ENCODE results near the gene EDN1. TPM values are rescaled to one million over a fixed set of nuclear protein-coding genes. Genes with fewer than 3 reads are reported as not detected.

EDN1 gene
- total RNA-seq, 4 donors from 2014 or later = 3.6 to 23.2 (median 14.2) TPM

GRCh38 chr6:12333128-12333527 lies 43.0 kb downstream of the EDN1 start:
- in situ Hi-C loops (cut with MboI; ENCODE audit: low pct_ligation_motif_present in 1 of 4, low pct_unique_long_range_greater_than_20kb in 1 of 4, low sequenced_read_pairs in 3 of 4) = no loop called here
- TF ChIP-seq POLR2AphosphoS5 (IDR thresholded peaks at IDR 0.05) (no peak), EP300 (IDR thresholded peaks at IDR 0.05; ENCODE audit: low read depth) (no peak), POLR2A (IDR thresholded peaks at IDR 0.05) (no peak)
- Histone ChIP-seq H3K4me1 (peaks cover 4 to 40% (median 25%) of the 10 kb centered on the region in 4 donors), H3K9me3 (no peaks in the 10 kb centered on the region), H3K36me3 (no peaks in the 10 kb centered on the region), H3K27me3 (no peaks in the 10 kb centered on the region), H3K4me3 (no peak overlapping the region), H3K27ac (peak overlapping the region; percentile 78 to 85 (median 84))
- no peak for DNase-seq
- 81 to 100% methylated on average over 1 of the region's 1 CpG for WGBS, 2 donors (ENCODE audit: low coverage in 1 of 2)
- intact Hi-C loops (cut with DNase I; ENCODE audit: low total_unique reads) = no loop called here

GRCh38 chr6:12334526-12335130 lies 44.5 kb downstream of the EDN1 start:
- no peak for DNase-seq

GRCh38 chr6:12335131-12335527 lies 45.0 kb downstream of the EDN1 start:
- TF ChIP-seq POLR2AphosphoS5 (IDR thresholded peaks at IDR 0.05) (no peak), EP300 (IDR thresholded peaks at IDR 0.05; ENCODE audit: low read depth) (no peak), CTCF (IDR thresholded peaks at IDR 0.05) (no peak), POLR2A (IDR thresholded peaks at IDR 0.05) (no peak)
- no peaks in the 10 kb centered on the region for H3K36me3 ChIP-seq
- H3K27me3 ChIP-seq = no peaks in the 10 kb centered on the region
- 68 to 71% methylated on average over 1 of the region's 1 CpG for WGBS, 2 donors (ENCODE audit: low coverage in 1 of 2)
- H3K27ac ChIP-seq = no peak overlapping the region
- intact Hi-C loops (cut with DNase I; ENCODE audit: low total_unique reads) (no loop called here), in situ Hi-C loops (cut with MboI; ENCODE audit: low pct_ligation_motif_present in 1 of 4, low pct_unique_long_range_greater_than_20kb in 1 of 4, low sequenced_read_pairs in 3 of 4) (no loop called here)
- no peaks in the 10 kb centered on the region for H3K9me3 ChIP-seq
- no peak for DNase-seq
- no peak overlapping the region for H3K4me3 ChIP-seq
- H3K4me1 ChIP-seq = peaks cover 4 to 53% (median 33%) of the 10 kb centered on the region in 4 donors

More at GRCh38 chr6:12334526-12335130, 44.5 kb downstream of the EDN1 start:
- no peak overlapping the region for H3K27ac ChIP-seq
- TF ChIP-seq POLR2AphosphoS5 (IDR thresholded peaks at IDR 0.05) (no peak), CTCF (IDR thresholded peaks at IDR 0.05) (no peak), EP300 (IDR thresholded peaks at IDR 0.05; ENCODE audit: low read depth) (no peak), POLR2A (IDR thresholded peaks at IDR 0.05) (no peak)
- intact Hi-C loops (cut with DNase I; ENCODE audit: low total_unique reads) (no loop called here), in situ Hi-C loops (cut with MboI; ENCODE audit: low pct_ligation_motif_present in 1 of 4, low pct_unique_long_range_greater_than_20kb in 1 of 4, low sequenced_read_pairs in 3 of 4) (no loop called here)
- peaks cover 4 to 53% (median 32%) of the 10 kb centered on the region in 4 donors for H3K4me1 ChIP-seq
- no peaks in the 10 kb centered on the region for H3K36me3 ChIP-seq
- no peaks in the 10 kb centered on the region for H3K27me3 ChIP-seq
- WGBS, 2 donors (ENCODE audit: low coverage in 1 of 2) = 61% methylated on average over 4 of the region's 4 CpGs; no CpG with 5 or more reads in 1 of the 2 donors
- H3K4me3 ChIP-seq = no peak overlapping the region
- no peaks in the 10 kb centered on the region for H3K9me3 ChIP-seq

- in situ Hi-C loops (cut with MboI; ENCODE audit: low pct_ligation_motif_present in 1 of 4, low pct_unique_long_range_greater_than_20kb in 1 of 4, low sequenced_read_pairs in 3 of 4) (no loop called here), intact Hi-C loops (cut with DNase I; ENCODE audit: low total_unique reads) (no loop called here)
- H3K4me1 ChIP-seq = peaks cover 4 to 53% (median 33%) of the 10 kb centered on the region in 4 donors
- 35% methylated on average over 1 of the region's 1 CpG; no CpG with 5 or more reads in 1 of the 2 donors for WGBS, 2 donors (ENCODE audit: low coverage in 1 of 2)
- peak overlapping the region in 2 of 4 donors; percentile 5 to 40 for H3K27ac ChIP-seq
- H3K9me3 ChIP-seq = no peaks in the 10 kb centered on the region
- H3K27me3 ChIP-seq = no peaks in the 10 kb centered on the region
- H3K4me3 ChIP-seq = no peak overlapping the region
- no peaks in the 10 kb centered on the region for H3K36me3 ChIP-seq
- TF ChIP-seq EP300 (IDR thresholded peaks at IDR 0.05; ENCODE audit: low read depth) (no peak), POLR2AphosphoS5 (IDR thresholded peaks at IDR 0.05) (no peak), CTCF (IDR thresholded peaks at IDR 0.05) (no peak), POLR2A (IDR thresholded peaks at IDR 0.05) (no peak)
- no peak for DNase-seq
These were observed 45.6 kb downstream of the EDN1 start for GRCh38 chr6:12335717-12336116.
